Karpas-422 (cell line): ENCODE data around the gene HSPB7. TPM values are rescaled to one million over a fixed set of nuclear protein-coding genes. Genes with fewer than 3 reads are reported as not detected.
"Not testable (repeated sequence)": the region's sequence is repeated elsewhere in the genome, so short reads cannot be mapped to it uniquely, and the experiment has no call there.

Experiments
- DNase-seq: peaks from one replicate; pipeline ENCODE4 v3.0.0-alpha.2; 2015
- H2AFZ ChIP-seq: fragments of 200-600 bp; sonication (generic); 2 replicates; pipeline ENCODE4 v1.6.1; 2014; ENCODE audit warnings: antibody characterized with exemption, low read length, mixed read lengths
- H3K27ac ChIP-seq: fragments of 200-600 bp; sonication (generic); 2 replicates; pipeline ENCODE4 v1.5.1; 2014; ENCODE audit warnings: mild to moderate bottlenecking, low read length, moderate library complexity
- H3K27me3 ChIP-seq: fragments of 200-600 bp; sonication (generic); 2 replicates; pipeline ENCODE4 v1.6.1; 2014; ENCODE audit warnings: low read length, mixed read lengths
- H3K36me3 ChIP-seq: fragments of 200-600 bp; sonication (generic); 2 replicates; pipeline ENCODE4 v1.6.1; 2014; ENCODE audit warnings: low read length, mixed read lengths; ENCODE audit not compliant: insufficient read depth
- H3K4me1 ChIP-seq: fragments of 200-600 bp; sonication (generic); 2 replicates; pipeline ENCODE4 v1.6.1; 2014; ENCODE audit warnings: mild to moderate bottlenecking, low read length, mixed read lengths
- H3K4me2 ChIP-seq: fragments of 200-600 bp; sonication (generic); 2 replicates; pipeline ENCODE4 v1.6.1; 2014; ENCODE audit warnings: low read length, low read depth, mild to moderate bottlenecking; ENCODE audit not compliant: poor library complexity, severe bottlenecking
- H3K4me3 ChIP-seq: fragments of 200-600 bp; sonication (generic); 2 replicates; pipeline ENCODE4 v1.5.1; 2014; ENCODE audit warnings: mild to moderate bottlenecking, antibody characterized with exemption, low read length, mixed read lengths
- H3K79me2 ChIP-seq: fragments of 200-600 bp; sonication (generic); 2 replicates; pipeline ENCODE4 v1.6.1; 2014; ENCODE audit warnings: mild to moderate bottlenecking, low read length, mixed read lengths
- H3K9ac ChIP-seq: fragments of 200-600 bp; sonication (generic); 2 replicates; pipeline ENCODE4 v1.6.0; 2014; ENCODE audit warnings: low read length
- H3K9me2 ChIP-seq: fragments of 200-600 bp; sonication (generic), shearing (Covaris generic); replicated peaks from 2 replicates; pipeline ENCODE4 v1.6.0; 2014; ENCODE audit warnings: mild to moderate bottlenecking, low read length, moderate library complexity; ENCODE audit not compliant: insufficient read depth
- H3K9me3 ChIP-seq: fragments of 300-700, 200-600 bp; sonication (generic); 2 replicates; pipeline ENCODE4 v1.6.1; 2014; ENCODE audit warnings: low read length, mixed read lengths
- H4K20me1 ChIP-seq: fragments of 200-600 bp; sonication (generic); 2 replicates; pipeline ENCODE4 v1.6.1; 2014; ENCODE audit warnings: mild to moderate bottlenecking, antibody characterized with exemption, low read length, low read depth; ENCODE audit not compliant: insufficient read depth
- total RNA-seq: library from RNA; depleted of rRNA; stranded (reverse); fragments of >200 nt; shearing (Covaris generic); gene quantifications from 2 replicates; pipeline ENCODE4 v1.2.3, GENCODE V29; 2014; ENCODE audit warnings: low replicate concordance

HSPB7 gene
- total RNA-seq, 1 experiment from 2014 or later, result not detected

GRCh38 chr1:16043521-16043920 lies 25.7 kb upstream of the HSPB7 start, which contains the start of gene CLCNKB:
CLCNKB (plus strand) TSS chr1:16043782; CDS start chr1:16044493, 711 bp downstream.
- DNase-seq, result no peak
- Histone ChIP-seq H3K27me3 (no peaks in the 10 kb centered on the region), H3K79me2 (no peaks in the 10 kb centered on the region), H3K27ac (no peak within 1 kb of the TSS), H3K9me3 (no peaks in the 10 kb centered on the region), H2AFZ (no peak within 1 kb of the TSS), H3K36me3 (no peaks in the 10 kb centered on the region), H3K4me2 (no peak within 1 kb of the TSS), H4K20me1 (no peaks in the 10 kb centered on the region), H3K9ac (no peak within 1 kb of the TSS), H3K4me3 (no peak within 1 kb of the TSS), H3K9me2 (no peaks in the 10 kb centered on the region), H3K4me1 (no peaks in the 10 kb centered on the region)

- DNase-seq, H4K20me1 ChIP-seq, H3K27ac ChIP-seq, H3K4me1 ChIP-seq, H3K27me3 ChIP-seq, H3K9me3 ChIP-seq, H3K9ac ChIP-seq, H3K4me3 ChIP-seq, H3K79me2 ChIP-seq, H3K36me3 ChIP-seq, H3K4me2 ChIP-seq, H2AFZ ChIP-seq, H3K9me2 ChIP-seq: not testable (repeated sequence)
Measured at GRCh38 chr1:16042654-16043053, 24.8 kb upstream of the HSPB7 start.

- H3K27ac ChIP-seq, result no peak overlapping the region
Measured at GRCh38 chr1:16042096-16042495, 24.3 kb upstream of the HSPB7 start.

GRCh38 chr1:16041200-16041599 lies 23.4 kb upstream of the HSPB7 start:
- no peaks in the 10 kb centered on the region for H3K4me1 ChIP-seq
- H3K79me2 ChIP-seq, result no peaks in the 10 kb centered on the region
- no peak overlapping the region for H3K27ac ChIP-seq
- H3K4me2 ChIP-seq, result no peak overlapping the region
- no peaks in the 10 kb centered on the region for H4K20me1 ChIP-seq
- H3K9me2 ChIP-seq, result no peaks in the 10 kb centered on the region
- H3K9me3 ChIP-seq, result no peaks in the 10 kb centered on the region
- no peaks in the 10 kb centered on the region for H3K36me3 ChIP-seq
- H2AFZ ChIP-seq, result no peak overlapping the region
- no peak overlapping the region for H3K9ac ChIP-seq
- H3K27me3 ChIP-seq, result no peaks in the 10 kb centered on the region
- DNase-seq, result no peak
- H3K4me3 ChIP-seq, result no peak overlapping the region

More at GRCh38 chr1:16042096-16042495, 24.3 kb upstream of the HSPB7 start:
- Histone ChIP-seq H3K4me2 (no peak overlapping the region), H2AFZ (no peak overlapping the region), H3K4me3 (no peak overlapping the region), H4K20me1 (no peaks in the 10 kb centered on the region), H3K4me1 (no peaks in the 10 kb centered on the region), H3K9ac (no peak overlapping the region), H3K36me3 (no peaks in the 10 kb centered on the region), H3K9me3 (no peaks in the 10 kb centered on the region), H3K79me2 (no peaks in the 10 kb centered on the region), H3K27me3 (no peaks in the 10 kb centered on the region), H3K9me2 (no peaks in the 10 kb centered on the region)
- DNase-seq, result peak; percentile 61

GRCh38 chr1:16039871-16040270 lies 22.0 kb upstream of the HSPB7 start:
- H3K4me3 ChIP-seq, H3K4me2 ChIP-seq, H3K36me3 ChIP-seq, H3K27me3 ChIP-seq, H4K20me1 ChIP-seq, H3K9me2 ChIP-seq, H3K9me3 ChIP-seq, DNase-seq, H3K9ac ChIP-seq, H2AFZ ChIP-seq, H3K4me1 ChIP-seq, H3K27ac ChIP-seq, H3K79me2 ChIP-seq: not testable (repeated sequence)

GRCh38 chr1:16038620-16038912 lies 20.7 kb upstream of the HSPB7 start:
- no peaks in the 10 kb centered on the region for H3K9me2 ChIP-seq
- H3K4me3 ChIP-seq, result no peak overlapping the region
- no peaks in the 10 kb centered on the region for H3K36me3 ChIP-seq
- no peak overlapping the region for H3K4me2 ChIP-seq
- H3K79me2 ChIP-seq, result no peaks in the 10 kb centered on the region
- no peak overlapping the region for H2AFZ ChIP-seq
- H3K27me3 ChIP-seq, result no peaks in the 10 kb centered on the region
- no peaks in the 10 kb centered on the region for H3K9me3 ChIP-seq
- no peaks in the 10 kb centered on the region for H3K4me1 ChIP-seq
- H3K27ac ChIP-seq, result no peak overlapping the region
- H4K20me1 ChIP-seq, result no peaks in the 10 kb centered on the region
- no peak for DNase-seq
- no peak overlapping the region for H3K9ac ChIP-seq

GRCh38 chr1:16036461-16036860 lies 18.6 kb upstream of the HSPB7 start:
- H3K9ac ChIP-seq, H3K9me2 ChIP-seq, H4K20me1 ChIP-seq, H2AFZ ChIP-seq, H3K9me3 ChIP-seq, H3K79me2 ChIP-seq, H3K36me3 ChIP-seq, H3K27me3 ChIP-seq, H3K4me1 ChIP-seq, H3K27ac ChIP-seq, H3K4me3 ChIP-seq, DNase-seq, H3K4me2 ChIP-seq: not testable (repeated sequence)

GRCh38 chr1:16033103-16033632 lies 15.3 kb upstream of the HSPB7 start:
- H3K79me2 ChIP-seq, H3K27ac ChIP-seq, DNase-seq, H3K9me3 ChIP-seq, H3K27me3 ChIP-seq, H3K4me1 ChIP-seq, H3K36me3 ChIP-seq, H3K9me2 ChIP-seq, H3K4me3 ChIP-seq, H2AFZ ChIP-seq, H3K9ac ChIP-seq, H3K4me2 ChIP-seq, H4K20me1 ChIP-seq: not testable (repeated sequence)
